Progenitor cell of endocrine pancreas (in vitro differentiated cells): Measurements from ENCODE around the gene TLCD4. TPM values are rescaled to one million over a fixed set of nuclear protein-coding genes. Genes with fewer than 3 reads are reported as not detected.

Experiments
- DNase-seq: peaks from one replicate; pipeline ENCODE4 v3.0.0; 2021; ENCODE audit warnings: low spot score; ENCODE audit not compliant: unreplicated experiment
- H3K27ac Mint-ChIP-seq: 2 replicates; pipeline ENCODE4 v1.8.0; 2021; ENCODE audit warnings: mild to moderate bottlenecking, moderate library complexity, mixed read lengths
- H3K27me3 Mint-ChIP-seq: 2 replicates; pipeline ENCODE4 v1.8.0; 2021; ENCODE audit warnings: mixed read lengths
- H3K36me3 Mint-ChIP-seq: 2 replicates; pipeline ENCODE4 v1.8.0; 2022; ENCODE audit warnings: mixed read lengths; ENCODE audit not compliant: insufficient read depth
- H3K4me1 Mint-ChIP-seq: 2 replicates; pipeline ENCODE4 v1.8.0; 2021; ENCODE audit warnings: low read depth, mixed read lengths
- H3K4me3 Mint-ChIP-seq: 2 replicates; pipeline ENCODE4 v1.8.0; 2021; ENCODE audit warnings: low read depth, mild to moderate bottlenecking, moderate library complexity, mixed read lengths
- H3K9me3 Mint-ChIP-seq: 2 replicates; pipeline ENCODE4 v1.8.0; 2021; ENCODE audit warnings: low read depth, mixed read lengths
- CTCF ChIP-seq: fragments of 200-600 bp; sonication (generic); IDR thresholded peaks from one replicate; pipeline ENCODE4 v1.5.0; 2021; ENCODE audit warnings: antibody characterized with exemption, mild to moderate bottlenecking; ENCODE audit not compliant: unreplicated experiment
- total RNA-seq: library from RNA; stranded (reverse); gene quantifications from 2 replicates; pipeline ENCODE4 v1.2.1, GENCODE V29; 2021

TLCD4 gene
- total RNA-seq, 1 donor from 2014 or later, result 34.2 TPM

GRCh38 chr1:95072117-95072516 lies 45.0 kb upstream of the TLCD4 start:
- TF ChIP-seq CTCF, result no peak
- Mint-ChIP-seq H3K36me3 (no peaks in the 10 kb centered on the region), H3K4me3 (peak overlapping the region; percentile 99), H3K9me3 (no peaks in the 10 kb centered on the region), H3K4me1 (peaks cover 46% of the 10 kb centered on the region), H3K27me3 (no peaks in the 10 kb centered on the region), H3K27ac (peak overlapping the region; percentile 98)
- no peak for DNase-seq

DNA sequence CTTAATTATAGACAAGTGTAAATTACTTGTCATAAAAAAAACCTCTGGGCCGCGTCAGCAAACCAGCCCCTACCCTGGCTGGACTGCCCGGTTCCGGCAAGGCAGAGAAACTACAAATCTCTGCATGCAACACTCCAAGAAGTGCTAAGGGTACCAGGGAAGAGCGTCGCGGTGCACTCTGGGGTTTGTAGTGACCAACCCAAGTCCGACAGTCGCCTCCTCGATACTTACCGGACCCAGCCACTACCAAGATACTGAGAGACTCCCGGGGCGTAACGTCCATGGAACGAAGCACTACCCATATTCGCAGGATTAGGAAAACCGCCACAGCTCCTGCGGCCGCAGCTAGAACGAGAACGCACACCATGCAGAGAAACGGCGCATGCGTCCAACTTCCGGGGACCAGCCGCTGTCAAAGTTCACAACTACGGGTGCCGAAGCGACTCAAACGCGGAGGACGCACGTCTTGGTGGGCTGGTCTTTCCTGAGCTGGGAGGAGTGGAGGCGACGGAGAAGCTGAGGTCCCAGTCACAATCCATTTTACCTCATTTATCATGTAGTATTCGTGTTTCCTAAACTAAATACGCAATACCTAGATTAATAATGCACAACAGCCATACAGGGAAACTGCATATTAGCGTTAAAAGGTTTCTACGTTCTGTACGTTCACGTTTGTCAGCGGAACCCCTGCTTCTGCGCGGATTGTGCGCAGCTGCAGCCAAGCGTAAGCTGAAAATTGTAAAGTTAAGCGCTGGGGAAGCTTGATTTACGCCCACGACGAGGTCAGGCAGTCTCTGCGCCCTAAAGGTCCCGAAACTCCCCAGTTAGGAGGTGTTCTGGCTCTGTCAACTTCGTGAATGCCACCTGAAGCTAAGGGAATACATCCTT lies 44.4 kb upstream of the TLCD4 start, which contains the start of gene ALG14:
TSS of gene ALG14 (minus strand) at position 420 of the 888 bp plus-strand sequence. CDS start at position 367, 53 bp downstream.
- TF ChIP-seq CTCF, result no peak
- H3K36me3 Mint-ChIP-seq, result no peaks in the 10 kb centered on the region
- H3K4me3 Mint-ChIP-seq, result peak within 1 kb of the TSS; percentile 99
- peak; percentile 79 for DNase-seq
- peaks cover 40% of the 10 kb centered on the region for H3K4me1 Mint-ChIP-seq
- H3K9me3 Mint-ChIP-seq, result no peaks in the 10 kb centered on the region
- H3K27ac Mint-ChIP-seq, result peak within 1 kb of the TSS; percentile 98
- H3K27me3 Mint-ChIP-seq, result no peaks in the 10 kb centered on the region

- Mint-ChIP-seq H3K36me3 (no peaks in the 10 kb centered on the region), H3K27ac (peak overlapping the region; percentile 98), H3K4me3 (peak overlapping the region; percentile 99), H3K4me1 (peaks cover 38% of the 10 kb centered on the region), H3K27me3 (no peaks in the 10 kb centered on the region), H3K9me3 (no peaks in the 10 kb centered on the region)
- TF ChIP-seq CTCF, result no peak
- no peak for DNase-seq
Observed at GRCh38 chr1:95073446-95073845, 43.7 kb upstream of the TLCD4 start.

DNA sequence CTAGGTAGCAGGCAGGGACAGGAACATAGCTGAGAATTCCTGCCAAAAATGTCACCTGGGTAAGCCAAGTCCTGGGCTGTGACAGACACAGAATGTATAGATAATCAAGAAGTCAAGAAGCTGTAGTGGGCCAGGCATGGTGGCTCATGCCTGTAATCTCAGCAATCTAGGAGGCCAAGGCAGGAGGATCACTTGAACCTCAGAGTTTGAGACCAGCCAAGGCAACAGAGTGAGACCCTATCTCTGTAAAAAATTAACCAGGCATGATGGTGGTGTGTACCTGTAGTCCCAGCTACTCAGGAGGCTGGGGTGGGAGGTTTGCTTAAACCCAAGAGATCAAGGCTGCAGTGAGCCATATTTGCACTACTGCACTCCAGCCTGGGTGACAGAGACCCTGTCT lies 41.1 kb upstream of the TLCD4 start:
- Mint-ChIP-seq H3K27me3 (no peaks in the 10 kb centered on the region), H3K36me3 (no peaks in the 10 kb centered on the region), H3K4me1 (peaks cover 16% of the 10 kb centered on the region), H3K27ac (no peak overlapping the region), H3K4me3 (no peak overlapping the region), H3K9me3 (no peaks in the 10 kb centered on the region)
- TF ChIP-seq CTCF, result no peak
- DNase-seq, result no peak

DNA sequence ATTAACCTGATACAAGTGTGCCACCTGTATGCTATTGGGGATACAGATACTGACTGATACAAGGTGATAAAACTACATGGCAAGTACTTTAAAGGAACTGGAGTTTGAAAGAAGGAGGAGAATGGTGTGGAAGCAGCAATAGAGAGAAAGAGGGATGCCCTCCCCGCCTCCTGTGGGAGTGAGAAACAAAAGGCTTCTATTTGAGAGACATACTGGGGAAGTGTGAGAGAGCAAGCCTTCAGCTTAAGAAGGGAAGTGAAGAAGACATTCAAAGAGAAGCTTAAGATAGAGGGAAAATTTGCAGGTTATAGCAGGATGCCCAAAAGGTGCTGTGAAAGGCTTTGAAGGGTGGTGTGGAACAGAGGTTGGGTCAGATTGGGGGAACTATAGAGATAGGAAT lies 36.7 kb upstream of the TLCD4 start:
- no peak for DNase-seq
- no peaks in the 10 kb centered on the region for H3K36me3 Mint-ChIP-seq
- no peaks in the 10 kb centered on the region for H3K27me3 Mint-ChIP-seq
- peaks cover 3% of the 10 kb centered on the region for H3K9me3 Mint-ChIP-seq
- no peak overlapping the region for H3K4me3 Mint-ChIP-seq
- H3K27ac Mint-ChIP-seq, result no peak overlapping the region
- peaks cover 8% of the 10 kb centered on the region for H3K4me1 Mint-ChIP-seq
- no peak for TF ChIP-seq CTCF
